Natural killer cell (primary cell): ENCODE measurements around the gene AP1G2. TPM values are rescaled to one million over a fixed set of nuclear protein-coding genes. Genes with fewer than 3 reads are reported as not detected.
A peak's percentile ranks its signal among the peaks of the same experiment; 100 is the strongest.

Source experiments
- ATAC-seq, 3 donors: fragments of 150-1000 bp in 2 of 3; fragments of 200-7000 bp in 1 of 3; cut with Tn5 transposase; 1 replicate in 1 of 3; 2 replicates in 2 of 3; pipeline ENCODE4 v1.10.0; 2021; ENCODE audit warnings: mild to moderate bottlenecking in 2 of 3, moderate library complexity in 2 of 3
- DNase-seq, 2 donors: peaks; one replicate each; pipeline versions ENCODE4 v3.0.0 to v3.0.0-alpha.2; 2013 to 2021; ENCODE audit warnings: mixed read lengths in 1 of 2
- H3K27ac ChIP-seq: one replicate; pipeline ENCODE4 v1.5.1; 2013; ENCODE audit warnings: mild to moderate bottlenecking, low read length
- H3K27me3 ChIP-seq: one replicate; pipeline ENCODE4 v1.6.1; 2013; ENCODE audit warnings: low read length; ENCODE audit not compliant: control insufficient read depth, insufficient read depth
- H3K36me3 ChIP-seq: one replicate; pipeline ENCODE4 v1.6.1; 2013; ENCODE audit warnings: low read length; ENCODE audit not compliant: control insufficient read depth, insufficient read depth
- H3K4me1 ChIP-seq: one replicate; pipeline ENCODE4 v1.6.1; 2013; ENCODE audit warnings: low read length; ENCODE audit not compliant: control insufficient read depth, insufficient read depth
- H3K4me3 ChIP-seq: one replicate; pipeline ENCODE4 v1.5.1; 2013; ENCODE audit warnings: low read length
- H3K9me3 ChIP-seq: one replicate; pipeline ENCODE4 v1.6.1; 2013; ENCODE audit warnings: low read length; ENCODE audit not compliant: control insufficient read depth, insufficient read depth
- H3K27ac Mint-ChIP-seq, 2 donors: one replicate each; pipeline ENCODE4 v1.8.0; 2022; ENCODE audit warnings: mild to moderate bottlenecking in 2 of 2, mixed read lengths in 2 of 2, moderate library complexity in 1 of 2
- H3K27me3 Mint-ChIP-seq, 2 donors: one replicate each; pipeline ENCODE4 v1.8.0; 2022; ENCODE audit warnings: low read depth in 2 of 2, mixed read lengths in 2 of 2
- H3K36me3 Mint-ChIP-seq: one replicate; pipeline ENCODE4 v1.8.0; 2022; ENCODE audit warnings: mixed read lengths
- H3K4me1 Mint-ChIP-seq, 2 donors: one replicate each; pipeline ENCODE4 v1.8.0; 2022; ENCODE audit warnings: mixed read lengths in 2 of 2
- H3K4me3 Mint-ChIP-seq: one replicate; pipeline ENCODE4 v1.8.0; 2022; ENCODE audit warnings: mild to moderate bottlenecking, moderate library complexity, mixed read lengths
- H3K9me3 Mint-ChIP-seq, 2 donors: one replicate each; pipeline ENCODE4 v1.8.0; 2022; ENCODE audit warnings: mixed read lengths in 2 of 2
- WGBS: methylation state at CpG from one replicate; pipeline ENCODE4 v1.1.7; 2013; ENCODE audit warnings: missing lambda C conversion rate; ENCODE audit not compliant: insufficient coverage; 5-methylcytosine and 5-hydroxymethylcytosine counted together
- intact Hi-C: fragments of 100-400 bp; cut with micrococcal nuclease; formaldehyde crosslinking; loops from one replicate; pipeline ENCODE4 v1.14.2; 2022
- total RNA-seq, 4 donors: library from RNA; stranded (reverse); fragments of 120-200 nt in 1 of 4; gene quantifications; one replicate each; pipeline versions ENCODE4 v1.2.3 to v1.2.4, GENCODE V29; 2013 to 2022
- TF ChIP-seq, protein P1 (sequence below): fragments of 200-600 bp; IDR thresholded peaks from one replicate; pipeline ENCODE4 v1.8.0; 2022; ENCODE audit warnings: antibody characterized with exemption

The AP1G2 gene
- total RNA-seq, 3 donors from 2014 or later (not counting 1 experiment from before 2014, with no cell fraction given): 219 to 296 (median 259) TPM

DNA sequence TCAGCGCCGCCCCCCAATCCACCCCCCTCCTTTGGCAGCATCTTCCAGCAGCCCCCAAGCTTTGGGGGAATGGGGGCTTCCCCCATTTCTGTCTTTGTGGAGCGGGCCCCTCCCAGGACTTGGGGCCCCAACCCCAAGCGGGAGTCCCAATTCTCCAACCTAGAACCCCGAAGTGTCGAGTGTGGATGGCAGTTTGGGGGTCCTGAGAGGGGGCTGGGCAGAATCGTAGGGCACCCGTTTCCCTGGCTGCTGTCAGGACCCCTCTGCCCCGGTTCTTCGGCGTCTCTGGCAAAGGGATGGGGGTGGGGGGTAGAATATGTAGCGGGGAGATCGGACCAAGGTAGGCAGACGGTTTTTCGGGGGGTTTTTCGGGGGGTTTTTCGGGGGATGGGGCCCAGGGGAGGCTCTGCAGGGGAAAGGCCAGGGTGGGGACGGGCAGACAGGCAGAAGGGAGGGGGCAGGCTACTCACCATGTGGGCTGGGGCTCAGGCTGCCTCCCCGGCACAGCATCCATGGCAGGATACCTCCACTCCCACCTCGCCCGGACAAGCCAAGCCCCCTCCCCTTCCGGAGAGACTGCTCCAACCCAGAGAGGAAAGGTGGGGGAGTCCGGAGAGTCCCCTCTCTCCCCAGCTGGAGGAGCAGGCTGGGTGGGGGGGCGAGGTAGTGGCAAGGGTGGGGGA lies 10.3 kb upstream of the AP1G2 start:
- H3K9me3 ChIP-seq: no peaks in the 10 kb centered on the region
- Mint-ChIP-seq H3K4me3 (no peak overlapping the region), H3K36me3 (no peaks in the 10 kb centered on the region), H3K4me1 (peaks cover 5 to 15% of the 10 kb centered on the region in 2 donors), H3K27me3 (peaks cover 39 to 46% of the 10 kb centered on the region in 2 donors), H3K27ac (no peak overlapping the region), H3K9me3 (no peaks in the 10 kb centered on the region)
- ATAC-seq (peak in 2 of 3 donors; percentile 37 to 49), DNase-seq (peak in 1 of 2 donors; percentile 40)
- peaks cover 16% of the 10 kb centered on the region for H3K4me1 ChIP-seq
- WGBS: 6% methylated on average over 21 of the region's 24 CpGs
- H3K4me3 ChIP-seq: no peak overlapping the region
- intact Hi-C loops: no loop called here
- TF ChIP-seq, protein P1, sequence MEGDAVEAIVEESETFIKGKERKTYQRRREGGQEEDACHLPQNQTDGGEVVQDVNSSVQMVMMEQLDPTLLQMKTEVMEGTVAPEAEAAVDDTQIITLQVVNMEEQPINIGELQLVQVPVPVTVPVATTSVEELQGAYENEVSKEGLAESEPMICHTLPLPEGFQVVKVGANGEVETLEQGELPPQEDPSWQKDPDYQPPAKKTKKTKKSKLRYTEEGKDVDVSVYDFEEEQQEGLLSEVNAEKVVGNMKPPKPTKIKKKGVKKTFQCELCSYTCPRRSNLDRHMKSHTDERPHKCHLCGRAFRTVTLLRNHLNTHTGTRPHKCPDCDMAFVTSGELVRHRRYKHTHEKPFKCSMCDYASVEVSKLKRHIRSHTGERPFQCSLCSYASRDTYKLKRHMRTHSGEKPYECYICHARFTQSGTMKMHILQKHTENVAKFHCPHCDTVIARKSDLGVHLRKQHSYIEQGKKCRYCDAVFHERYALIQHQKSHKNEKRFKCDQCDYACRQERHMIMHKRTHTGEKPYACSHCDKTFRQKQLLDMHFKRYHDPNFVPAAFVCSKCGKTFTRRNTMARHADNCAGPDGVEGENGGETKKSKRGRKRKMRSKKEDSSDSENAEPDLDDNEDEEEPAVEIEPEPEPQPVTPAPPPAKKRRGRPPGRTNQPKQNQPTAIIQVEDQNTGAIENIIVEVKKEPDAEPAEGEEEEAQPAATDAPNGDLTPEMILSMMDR: no peak
- no peak overlapping the region for H3K27ac ChIP-seq
- peaks cover 21% of the 10 kb centered on the region for H3K27me3 ChIP-seq
- H3K36me3 ChIP-seq: no peaks in the 10 kb centered on the region

DNA sequence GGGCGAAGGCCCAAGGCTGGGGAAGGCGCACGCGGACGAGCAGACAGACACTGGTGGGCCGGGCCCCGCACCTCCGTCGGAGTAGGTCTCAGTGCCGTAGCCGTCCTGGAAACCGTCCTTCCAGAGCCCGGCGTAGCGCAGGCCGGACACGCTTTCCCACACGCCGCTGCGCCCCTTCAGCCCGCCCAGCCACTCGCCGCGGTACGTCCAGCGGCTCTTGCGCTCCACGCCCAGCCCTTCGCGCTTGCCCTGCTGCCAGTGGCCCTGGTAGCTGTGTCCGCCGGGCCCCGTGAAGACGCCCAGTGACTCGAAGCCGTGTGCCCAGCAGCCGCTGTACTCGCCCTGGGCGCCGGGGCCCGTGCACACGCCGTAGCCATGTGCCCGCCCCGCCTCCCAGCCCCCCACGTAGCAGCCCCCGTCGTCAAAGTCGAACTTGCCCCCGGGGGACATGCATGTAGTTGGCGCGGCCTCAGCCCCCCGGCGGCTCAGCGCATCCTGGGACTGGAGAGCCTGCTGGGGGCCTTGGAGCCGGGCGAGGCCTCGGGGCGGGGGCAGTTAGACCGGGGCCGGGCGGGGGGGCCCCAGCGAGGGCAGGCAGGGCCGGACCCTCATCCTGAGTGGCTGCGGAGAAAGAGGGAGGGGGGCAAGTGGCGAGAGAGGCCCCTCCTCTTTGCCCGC lies 9.6 kb upstream of the AP1G2 start:
- Mint-ChIP-seq H3K27me3 (peaks cover 32 to 49% of the 10 kb centered on the region in 2 donors), H3K4me3 (peak overlapping the region; percentile 60), H3K27ac (no peak overlapping the region), H3K4me1 (peaks cover 5 to 22% of the 10 kb centered on the region in 2 donors), H3K9me3 (no peaks in the 10 kb centered on the region), H3K36me3 (no peaks in the 10 kb centered on the region)
- Histone ChIP-seq H3K4me1 (peaks cover 16% of the 10 kb centered on the region), H3K36me3 (no peaks in the 10 kb centered on the region), H3K27ac (no peak overlapping the region), H3K9me3 (no peaks in the 10 kb centered on the region), H3K27me3 (peaks cover 21% of the 10 kb centered on the region), H3K4me3 (no peak overlapping the region)
- peak in 1 of 2 donors; percentile 28 for DNase-seq
- intact Hi-C loops: no loop called here
- TF ChIP-seq, protein P1: no peak
- ATAC-seq: peak in 2 of 3 donors; percentile 41 to 43
- whole genome bisulfite sequencing: 6% methylated on average over 66 of the region's 67 CpGs

DNA sequence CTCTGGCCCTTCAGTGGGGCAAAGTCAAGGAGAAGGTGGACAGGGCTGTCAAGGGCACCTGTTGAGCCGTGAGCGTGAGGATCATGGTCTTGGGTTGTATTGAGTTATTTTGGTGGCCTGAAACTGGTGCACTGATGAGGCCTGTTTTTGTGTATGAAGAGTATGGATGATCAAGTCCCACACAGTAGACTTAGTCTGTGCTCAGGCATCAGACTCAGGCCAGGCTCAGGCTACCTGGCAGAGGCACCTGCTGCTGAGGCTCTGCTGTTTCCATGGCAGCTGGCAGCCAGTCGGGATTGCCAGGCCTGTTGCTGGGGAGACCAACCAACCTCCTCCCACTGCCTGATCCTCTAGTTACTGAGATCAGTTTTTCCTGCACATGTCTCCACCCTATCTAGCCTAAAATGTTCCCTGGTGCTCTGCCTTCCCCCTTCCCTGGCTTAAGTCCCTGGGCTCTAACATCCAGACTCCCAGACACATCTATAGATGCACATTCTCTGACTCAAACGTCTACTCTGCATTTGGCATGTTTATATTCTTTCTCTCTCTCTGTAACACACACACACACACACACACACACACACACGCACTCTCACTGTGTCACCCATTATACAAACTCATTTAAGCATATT lies 5.9 kb upstream of the AP1G2 start:
- intact Hi-C loops: no loop called here
- peaks cover 17% of the 10 kb centered on the region for H3K27me3 ChIP-seq
- no peaks in the 10 kb centered on the region for H3K9me3 Mint-ChIP-seq
- no peak overlapping the region for H3K27ac ChIP-seq
- no peak overlapping the region for H3K4me3 Mint-ChIP-seq
- no peak for DNase-seq
- no peaks in the 10 kb centered on the region for H3K9me3 ChIP-seq
- WGBS: 90% methylated on average over 5 of the region's 5 CpGs
- no peak overlapping the region for H3K27ac Mint-ChIP-seq
- H3K36me3 ChIP-seq: no peaks in the 10 kb centered on the region
- H3K36me3 Mint-ChIP-seq: no peaks in the 10 kb centered on the region
- peaks cover 10 to 28% of the 10 kb centered on the region in 2 donors for H3K4me1 Mint-ChIP-seq
- TF ChIP-seq, protein P1: no peak
- ATAC-seq: no peak
- peaks cover 17% of the 10 kb centered on the region for H3K4me1 ChIP-seq
- peaks cover 16 to 44% of the 10 kb centered on the region in 2 donors for H3K27me3 Mint-ChIP-seq
- H3K4me3 ChIP-seq: no peak overlapping the region
